Neural cell (in vitro differentiated cells): ENCODE measurements around the gene ZNF280C. TPM values are rescaled to one million over a fixed set of nuclear protein-coding genes. Genes with fewer than 3 reads are reported as not detected.

Experiments
- H2AFZ ChIP-seq: fragments of 200-600, 300-800 bp; sonication (generic), shearing (Covaris generic); 2 replicates; pipeline ENCODE4 v1.6.0; 2014; ENCODE audit warnings: low read depth, mild to moderate bottlenecking, antibody characterized with exemption, low read length, moderate library complexity
- H3F3A ChIP-seq: fragments of 200-600 bp; shearing (Covaris generic); 2 replicates; pipeline ENCODE4 v1.6.1; 2016; ENCODE audit warnings: mild to moderate bottlenecking, moderate library complexity, mixed read lengths, antibody characterized with exemption, low read length; ENCODE audit not compliant: insufficient read depth, poor library complexity, severe bottlenecking
- H3K27ac ChIP-seq: fragments of 200-600, 300-800 bp; sonication (generic), shearing (Covaris generic); 2 replicates; pipeline ENCODE4 v1.5.1; 2014; ENCODE audit warnings: mild to moderate bottlenecking, low read length, moderate library complexity
- H3K27me3 ChIP-seq: fragments of 300-800, 200-600 bp; sonication (generic), shearing (Covaris generic); 2 replicates; pipeline ENCODE4 v1.6.0; 2014; ENCODE audit warnings: mild to moderate bottlenecking, low read depth, low read length, moderate library complexity; ENCODE audit not compliant: insufficient read depth
- H3K36me3 ChIP-seq: fragments of 300-800, 200-600 bp; sonication (generic), shearing (Covaris generic); 2 replicates; pipeline ENCODE4 v1.5.1; 2014; ENCODE audit warnings: mild to moderate bottlenecking, antibody characterized with exemption, low read length, moderate library complexity; ENCODE audit not compliant: insufficient read depth
- H3K4me2 ChIP-seq: fragments of 300-800, 200-600 bp; sonication (generic), shearing (Covaris generic); 2 replicates; pipeline ENCODE4 v1.6.0; 2014; ENCODE audit warnings: mild to moderate bottlenecking, low read length
- H3K4me3 ChIP-seq: fragments of 300-800, 200-600 bp; sonication (generic), shearing (Covaris generic); 2 replicates; pipeline ENCODE4 v1.5.1; 2014; ENCODE audit warnings: mild to moderate bottlenecking, low read length, moderate library complexity
- H3K79me2 ChIP-seq: fragments of 200-600 bp; shearing (Covaris generic); replicated peaks from 2 replicates; pipeline ENCODE4 v1.6.0; 2014; ENCODE audit warnings: mild to moderate bottlenecking, low read length, moderate library complexity; ENCODE audit not compliant: insufficient read depth
- H3K9ac ChIP-seq: fragments of 300-800, 200-600 bp; sonication (generic), shearing (Covaris generic); 2 replicates; pipeline ENCODE4 v1.6.1; 2016; ENCODE audit warnings: mild to moderate bottlenecking, low read length, mixed read lengths
- H3K9me2 ChIP-seq: fragments of 200-600 bp; shearing (Covaris generic); 2 replicates; pipeline ENCODE4 v1.6.1; 2016; ENCODE audit warnings: mild to moderate bottlenecking, low read length, mixed read lengths; ENCODE audit not compliant: insufficient read depth
- H3K9me3 ChIP-seq: fragments of 200-600, 300-800 bp; sonication (generic), shearing (Covaris generic); 2 replicates; pipeline ENCODE4 v1.6.1; 2016; ENCODE audit warnings: mild to moderate bottlenecking, mixed run types, low read length, moderate library complexity, mixed read lengths
- H4K20me1 ChIP-seq: fragments of 200-600 bp; shearing (Covaris generic); 2 replicates; pipeline ENCODE4 v1.6.1; 2016; ENCODE audit warnings: mild to moderate bottlenecking, mixed run types; ENCODE audit not compliant: insufficient read depth
- EP300 ChIP-seq: fragments of 450-650 bp; conservative IDR thresholded peaks from 2 replicates; pipeline ENCODE4 v1.6.1; 2014; ENCODE audit warnings: antibody characterized with exemption, mild to moderate bottlenecking, moderate library complexity; ENCODE audit not compliant: poor library complexity, severe bottlenecking
- EZH2 ChIP-seq: fragments of 200-600, 300-800 bp; shearing (Covaris generic), sonication (generic); IDR thresholded peaks from 2 replicates; pipeline ENCODE4 v1.6.1; 2014; ENCODE audit warnings: antibody characterized with exemption, low read length, borderline replicate concordance, mild to moderate bottlenecking; ENCODE audit not compliant: insufficient read depth, poor library complexity, severe bottlenecking
- MXI1 ChIP-seq: fragments of 450-650 bp; conservative IDR thresholded peaks from 2 replicates; pipeline ENCODE4 v1.6.1; 2014; ENCODE audit warnings: antibody characterized with exemption, mild to moderate bottlenecking; ENCODE audit not compliant: poor library complexity, severe bottlenecking
- POLR2AphosphoS5 ChIP-seq: IDR thresholded peaks from 2 replicates; pipeline ENCODE4 v1.6.1; 2012
- RAD21 ChIP-seq: fragments of 450-650 bp; conservative IDR thresholded peaks from 2 replicates; pipeline ENCODE4 v1.6.1; 2014; ENCODE audit warnings: antibody characterized with exemption, mild to moderate bottlenecking, moderate library complexity
- REST ChIP-seq: IDR thresholded peaks from 2 replicates; pipeline ENCODE4 v1.6.1; 2012; ENCODE audit warnings: borderline replicate concordance
- SMC3 ChIP-seq: fragments of 450-650 bp; conservative IDR thresholded peaks from 2 replicates; pipeline ENCODE4 v1.6.1; 2014; ENCODE audit warnings: antibody characterized with exemption, mild to moderate bottlenecking, moderate library complexity; ENCODE audit not compliant: poor library complexity
- TAF1 ChIP-seq: IDR thresholded peaks from 2 replicates; pipeline ENCODE4 v1.6.1; 2012; ENCODE audit warnings: low read depth
- polyA plus RNA-seq: library from polyadenylated mRNA; depleted of rRNA; stranded (reverse); fragments of >200 nt; gene quantifications from 2 replicates; pipeline ENCODE4 v1.2.3, GENCODE V29; 2014
- TF ChIP-seq, protein P1 (sequence below): fragments of 450-650 bp; IDR thresholded peaks from 2 replicates; pipeline ENCODE4 v1.5.1; 2014; ENCODE audit warnings: antibody characterized with exemption, mild to moderate bottlenecking, moderate library complexity; ENCODE audit not compliant: poor library complexity, severe bottlenecking

The ZNF280C gene
- polyA plus RNA-seq, 1 donor from 2014 or later: 9.5 TPM

DNA sequence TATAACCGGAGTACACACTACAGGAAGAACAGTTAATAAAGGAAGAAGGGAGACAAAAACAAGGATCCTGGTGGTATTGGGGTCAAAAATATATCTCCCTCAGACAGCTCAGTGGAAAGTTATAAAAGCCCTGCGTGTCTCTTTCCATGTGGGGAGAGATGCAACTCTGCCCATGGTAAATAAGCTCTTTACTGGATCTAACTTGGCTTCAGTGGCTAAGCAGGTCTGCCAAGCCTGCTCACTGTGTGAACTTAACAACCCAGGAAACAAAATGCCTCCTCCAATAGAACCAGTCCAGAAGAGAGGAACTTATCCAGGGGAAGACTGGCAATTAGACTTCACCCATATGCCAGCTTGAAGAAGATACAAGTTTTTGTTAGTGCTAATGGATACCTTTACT is 17.0 kb upstream of the ZNF280C start:
- Histone ChIP-seq H3K36me3 (no peaks in the 10 kb centered on the region), H3K79me2 (no peaks in the 10 kb centered on the region)
- TF ChIP-seq, protein P1, sequence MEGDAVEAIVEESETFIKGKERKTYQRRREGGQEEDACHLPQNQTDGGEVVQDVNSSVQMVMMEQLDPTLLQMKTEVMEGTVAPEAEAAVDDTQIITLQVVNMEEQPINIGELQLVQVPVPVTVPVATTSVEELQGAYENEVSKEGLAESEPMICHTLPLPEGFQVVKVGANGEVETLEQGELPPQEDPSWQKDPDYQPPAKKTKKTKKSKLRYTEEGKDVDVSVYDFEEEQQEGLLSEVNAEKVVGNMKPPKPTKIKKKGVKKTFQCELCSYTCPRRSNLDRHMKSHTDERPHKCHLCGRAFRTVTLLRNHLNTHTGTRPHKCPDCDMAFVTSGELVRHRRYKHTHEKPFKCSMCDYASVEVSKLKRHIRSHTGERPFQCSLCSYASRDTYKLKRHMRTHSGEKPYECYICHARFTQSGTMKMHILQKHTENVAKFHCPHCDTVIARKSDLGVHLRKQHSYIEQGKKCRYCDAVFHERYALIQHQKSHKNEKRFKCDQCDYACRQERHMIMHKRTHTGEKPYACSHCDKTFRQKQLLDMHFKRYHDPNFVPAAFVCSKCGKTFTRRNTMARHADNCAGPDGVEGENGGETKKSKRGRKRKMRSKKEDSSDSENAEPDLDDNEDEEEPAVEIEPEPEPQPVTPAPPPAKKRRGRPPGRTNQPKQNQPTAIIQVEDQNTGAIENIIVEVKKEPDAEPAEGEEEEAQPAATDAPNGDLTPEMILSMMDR: no peak
- TF ChIP-seq TAF1 (no peak), POLR2AphosphoS5 (no peak), EZH2 (no peak), RAD21 (no peak), SMC3 (no peak), EP300 (no peak), REST (no peak), MXI1 (no peak)

DNA sequence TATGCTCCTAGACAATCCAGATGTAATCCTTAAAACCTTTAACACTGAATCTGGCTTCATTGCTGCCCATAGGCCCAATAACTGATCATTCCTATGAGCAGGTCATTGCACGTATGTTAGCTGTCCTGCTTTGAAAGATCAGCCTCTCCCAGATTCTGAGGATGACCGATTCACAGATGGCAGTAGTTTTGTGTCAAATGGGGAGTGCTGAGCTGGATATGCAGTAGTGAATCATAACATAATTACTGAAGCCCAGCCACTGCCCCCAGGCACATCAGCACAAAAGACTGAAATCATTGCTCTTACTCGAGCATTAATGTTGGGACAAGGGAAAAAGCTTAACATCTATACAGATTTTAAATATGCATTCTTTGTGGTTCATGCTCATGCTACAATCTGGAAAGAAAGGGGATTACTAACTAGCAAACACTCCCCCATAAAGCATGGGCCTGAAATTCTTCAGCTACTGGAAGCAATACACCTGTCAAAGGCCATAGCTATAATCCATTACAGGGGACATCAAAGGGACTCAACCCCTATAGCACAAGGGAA is 16.4 kb upstream of the ZNF280C start:
- no peaks in the 10 kb centered on the region for H3F3A ChIP-seq
- no peaks in the 10 kb centered on the region for H3K27me3 ChIP-seq

More for the DNA sequence above, 17.0 kb upstream of the ZNF280C start:
- Histone ChIP-seq H3K9me3 (no peaks in the 10 kb centered on the region), H4K20me1 (no peaks in the 10 kb centered on the region), H3K4me3 (no peak overlapping the region), H3K27ac (no peak overlapping the region), H3F3A (no peaks in the 10 kb centered on the region), H2AFZ (no peak overlapping the region), H3K27me3 (no peaks in the 10 kb centered on the region), H3K9ac (no peak overlapping the region), H3K9me2 (no peaks in the 10 kb centered on the region), H3K4me2 (no peak overlapping the region)

More for the DNA sequence above, 16.4 kb upstream of the ZNF280C start:
- no peaks in the 10 kb centered on the region for H3K79me2 ChIP-seq
- no peak for TF ChIP-seq TAF1
- TF ChIP-seq SMC3: no peak
- no peak for TF ChIP-seq MXI1
- TF ChIP-seq, protein P1: no peak
- TF ChIP-seq REST: no peak
- no peak for TF ChIP-seq EZH2
- TF ChIP-seq RAD21: no peak
- TF ChIP-seq POLR2AphosphoS5: no peak
- no peak for TF ChIP-seq EP300
- H3K9ac ChIP-seq: no peak overlapping the region
- no peak overlapping the region for H3K4me2 ChIP-seq
- H2AFZ ChIP-seq: no peak overlapping the region
- no peaks in the 10 kb centered on the region for H3K36me3 ChIP-seq
- H3K9me3 ChIP-seq: no peaks in the 10 kb centered on the region
- H3K9me2 ChIP-seq: no peaks in the 10 kb centered on the region
- H3K4me3 ChIP-seq: no peak overlapping the region
- H3K27ac ChIP-seq: no peak overlapping the region
- no peaks in the 10 kb centered on the region for H4K20me1 ChIP-seq
